K562 (cell line): ENCODE data around the gene ATP5PO. TPM values are rescaled to one million over a fixed set of nuclear protein-coding genes. Genes with fewer than 3 reads are reported as not detected.

ENCODE experiments used
- ATAC-seq: fragments of 200-7000 bp; cut with Tn5 transposase; 3 replicates; pipeline ENCODE4 v1.9.1; 2020; ENCODE audit warnings: moderate library complexity
- BruUV-seq: library from RNA; stranded (reverse); fragments of 400-500 nt; replicated peaks from 2 replicates; lab custom pipeline; 2021; lab: Mats Ljungman, UMichigan
- CTCF ChIA-PET: fragments of 300-600 bp; formaldehyde crosslinking; extraction: SDS; loops from one replicate; lab custom pipeline; 2021; ENCODE audit warnings: low intra/inter-chr PET ratio; lab: Yijun Ruan, JAX
- POLR2A ChIA-PET: fragments of 300-600, 350-650 bp; sonication (Branson Sonifier 250); formaldehyde crosslinking; extraction: SDS; loops from one replicate; lab custom pipeline; 2021; ENCODE audit warnings: antibody characterized with exemption, inconsistent platforms; lab: Yijun Ruan, JAX
- DNase-seq, 4 experiments: peaks; one replicate each; pipeline versions ENCODE4 v3.0.0 to v3.0.0-alpha.2; 2011 to 2018; ENCODE audit warnings: low spot score in 3 of 4, mixed read lengths in 3 of 4; ENCODE audit errors: extremely low read depth in 1 of 4
- FAIRE-seq: peaks from 2 replicates; lab custom pipeline; 2011; peaks lifted over from hg19 to GRCh38; lab: Jason Lieb, UNC
- H2AFZ ChIP-seq: 2 replicates; pipeline ENCODE4 v1.6.0; 2011; ENCODE audit warnings: low read depth, low read length, control low read depth, inconsistent platforms
- H3K27ac ChIP-seq: fragments of 200-600 bp; 3 replicates; pipeline ENCODE4 v1.8.0; 2011; ENCODE audit warnings: low read depth, mild to moderate bottlenecking, control low read depth, inconsistent platforms, low read length, moderate library complexity, mixed read lengths; ENCODE audit errors: extremely low read depth
- H3K27me3 ChIP-seq, 2 experiments: fragments of 300-600 bp in 1 of 2; 2 replicates in 1 of 2; 3 replicates in 1 of 2; pipeline versions ENCODE4 v1.6.0 to v1.8.0; 2011; ENCODE audit warnings: inconsistent platforms in 2 of 2, low read length in 2 of 2, mild to moderate bottlenecking in 1 of 2, mixed read lengths in 1 of 2, moderate library complexity in 1 of 2; ENCODE audit not compliant: control insufficient read depth in 2 of 2, insufficient read depth in 2 of 2
- H3K36me3 ChIP-seq: fragments of 300-600 bp; 3 replicates; pipeline ENCODE4 v1.8.0; 2011; ENCODE audit warnings: mild to moderate bottlenecking, low read length, inconsistent platforms; ENCODE audit not compliant: control insufficient read depth, insufficient read depth
- H3K4me1 ChIP-seq, 2 experiments: fragments of 200-600 bp in 1 of 2; replicated peaks in 1 of 2; 2 replicates in 1 of 2; 3 replicates in 1 of 2; pipeline versions ENCODE4 v1.5.1 to v1.8.0; 2011; ENCODE audit warnings: inconsistent platforms in 2 of 2, low read length in 2 of 2, mild to moderate bottlenecking in 1 of 2, mixed read lengths in 1 of 2, moderate library complexity in 1 of 2; ENCODE audit not compliant: control insufficient read depth in 2 of 2, insufficient read depth in 2 of 2
- H3K4me2 ChIP-seq: 2 replicates; pipeline ENCODE4 v1.6.1; 2011; ENCODE audit warnings: low read length, control low read depth, inconsistent platforms, mixed read lengths; ENCODE audit not compliant: insufficient read depth
- H3K4me3 ChIP-seq: fragments of 200-600 bp; sonication (generic), shearing (Covaris generic); 2 replicates; pipeline ENCODE4 v1.5.1; 2016; ENCODE audit warnings: control low read depth, inconsistent platforms
- H3K79me2 ChIP-seq: fragments of 200-600 bp; 3 replicates; pipeline ENCODE4 v1.8.0; 2011; ENCODE audit warnings: low read length, inconsistent platforms; ENCODE audit not compliant: control insufficient read depth, insufficient read depth
- H3K9ac ChIP-seq, 2 experiments: 2 replicates each; pipeline versions ENCODE4 v1.6.0 to v1.6.1; 2011; ENCODE audit warnings: low read depth in 2 of 2, low read length in 2 of 2, control low read depth in 1 of 2, inconsistent platforms in 1 of 2, mild to moderate bottlenecking in 1 of 2, mixed read lengths in 1 of 2; ENCODE audit not compliant: insufficient read depth in 1 of 2
- H3K9me1 ChIP-seq: one replicate; pipeline ENCODE4 v1.6.0; 2011; ENCODE audit warnings: inconsistent platforms, mild to moderate bottlenecking, low read length, moderate library complexity; ENCODE audit not compliant: control insufficient read depth, insufficient read depth
- H3K9me3 ChIP-seq: replicated peaks from 2 replicates; pipeline ENCODE4 v1.5.1; 2011; ENCODE audit warnings: low read depth, low read length, inconsistent platforms; ENCODE audit not compliant: control insufficient read depth, insufficient read depth
- H4K20me1 ChIP-seq: replicated peaks from 2 replicates; pipeline ENCODE4 v1.6.1; 2011; ENCODE audit warnings: low read length, inconsistent platforms, mixed read lengths; ENCODE audit not compliant: control insufficient read depth, insufficient read depth
- CAMTA2 ChIP-seq: fragments of 250-450 bp; sonication (Bioruptor Pico); conservative IDR thresholded peaks from 2 replicates; pipeline ENCODE4 v1.5.1; 2022
- CEBPB ChIP-seq: fragments of 450-650 bp; IDR thresholded peaks from 2 replicates; pipeline ENCODE4 v1.6.1; 2016; ENCODE audit warnings: missing genetic modification characterization, missing compliant biosample characterization
- CEBPG ChIP-seq, 3 experiments: fragments of 200-800 bp in 1 of 3; sonication (Bioruptor generic) in 1 of 3; sonication (generic) in 1 of 3; formaldehyde crosslinking in 1 of 3; IDR thresholded peaks in 2 of 3; conservative IDR thresholded peaks in 1 of 3; 2 replicates each; pipeline versions ENCODE4 v1.6.1 to v1.8.0; 2016 to 2022; ENCODE audit warnings: missing compliant biosample characterization in 2 of 3, missing genetic modification characterization in 2 of 3, mild to moderate bottlenecking in 1 of 3, missing genetic modification reagents in 1 of 3
- CREB1 ChIP-seq, 2 experiments: sonication (generic) in 1 of 2; formaldehyde crosslinking in 1 of 2; IDR thresholded peaks; 2 replicates each; pipeline versions ENCODE4 v1.6.1 to v1.8.0; 2012 to 2022; ENCODE audit warnings: inconsistent platforms in 1 of 2, mild to moderate bottlenecking in 1 of 2, missing genetic modification reagents in 1 of 2, moderate library complexity in 1 of 2
- ELF4 ChIP-seq: fragments of 450-650 bp; formaldehyde crosslinking; IDR thresholded peaks from 2 replicates; pipeline ENCODE4 v1.4.0; 2022; ENCODE audit warnings: missing genetic modification characterization
- EWSR1 ChIP-seq: fragments of 450-650 bp; IDR thresholded peaks from 2 replicates; pipeline ENCODE4 v1.6.1; 2018; ENCODE audit warnings: borderline replicate concordance, mild to moderate bottlenecking, low read depth, moderate library complexity; ENCODE audit not compliant: partially characterized antibody
- FOXA3 ChIP-seq, 2 experiments: fragments of 450-650 bp in 1 of 2; sonication (generic) in 1 of 2; formaldehyde crosslinking; IDR thresholded peaks in 1 of 2; conservative IDR thresholded peaks in 1 of 2; 2 replicates each; pipeline versions ENCODE4 v1.4.0 to v1.8.0; 2020 to 2022; ENCODE audit warnings: mild to moderate bottlenecking in 2 of 2, missing genetic modification reagents in 1 of 2
- GABPB1 ChIP-seq: sonication (generic); formaldehyde crosslinking; IDR thresholded peaks from 2 replicates; pipeline ENCODE4 v1.8.0; 2022; ENCODE audit warnings: mild to moderate bottlenecking, missing genetic modification reagents
- HIVEP1 ChIP-seq: fragments of 250-450 bp; sonication (Bioruptor Pico); IDR thresholded peaks from 2 replicates; pipeline ENCODE4 v1.4.0; 2020; ENCODE audit warnings: mild to moderate bottlenecking
- JUN ChIP-seq, 2 experiments: sonication (generic) in 1 of 2; formaldehyde crosslinking in 1 of 2; IDR thresholded peaks; 2 replicates each; pipeline versions ENCODE4 v1.6.1 to v1.8.0; 2012 to 2022; ENCODE audit warnings: borderline replicate concordance in 2 of 2, mild to moderate bottlenecking in 2 of 2, improper control_type of control experiment in 1 of 2, low read depth in 1 of 2, low read length in 1 of 2, missing genetic modification reagents in 1 of 2
- MAFK ChIP-seq: IDR thresholded peaks from 2 replicates; pipeline ENCODE4 v1.6.1; 2011; ENCODE audit warnings: low read length, improper control_type of control experiment
- U2AF1 ChIP-seq: fragments of 200-400 bp; formaldehyde crosslinking; optimal IDR thresholded peaks from 2 replicates; pipeline ENCODE3; 2017; ENCODE audit warnings: mild to moderate bottlenecking, low read depth, low read length, moderate library complexity
- ZNF124 ChIP-seq: sonication (generic); formaldehyde crosslinking; IDR thresholded peaks from 2 replicates; pipeline ENCODE4 v1.8.1; 2022; ENCODE audit warnings: missing genetic modification reagents
- WGBS: fragments of 100-300 bp; shearing (Covaris generic); methylation state at CpG from one replicate; pipeline ENCODE4 v1.1.6; 2016; ENCODE audit warnings: low coverage, mixed read lengths; ENCODE audit not compliant: insufficient coverage; ENCODE audit errors: missing lambda C conversion rate; 5-methylcytosine and 5-hydroxymethylcytosine counted together
- in situ Hi-C: fragments of 300-500 bp; cut with MboI; formaldehyde crosslinking; loops from 4 replicates; pipeline ENCODE4 v1.15.0; 2018; ENCODE audit warnings: inconsistent platforms, mixed read lengths
- intact Hi-C: fragments of 100-400 bp; cut with micrococcal nuclease; formaldehyde crosslinking; loops from 2 replicates; pipeline ENCODE4 v1.14.2; 2022
- polyA plus RNA-seq, 8 experiments: library from polyadenylated mRNA; depleted of rRNA in 4 of 8; stranded (reverse) in 5 of 8; unstranded in 3 of 8; fragments of >200 nt; fragmentation: Nextera tagmentation in 2 of 8; fragmentation: Illumina TruSeq in 1 of 8; extraction: Ambion mirVana in 2 of 8; extraction: Trizol in 1 of 8; gene quantifications; 2 replicates each; pipeline versions ENCODE4 v1.2.1 to v1.2.3, GENCODE V29; 2011 to 2014; ENCODE audit warnings: inconsistent platforms in 1 of 8, missing spikeins in 1 of 8
- total RNA-seq, 7 experiments: library from RNA; depleted of rRNA in 6 of 7; stranded (reverse); fragments of >200 nt in 6 of 7; fragmentation: Illumina TruSeq in 2 of 7; extraction: Trizol in 2 of 7; gene quantifications; 2 replicates each; pipeline versions ENCODE4 v1.2.1 to v1.2.3, GENCODE V29; 2011 to 2021; ENCODE audit warnings: low replicate concordance in 1 of 7
- TF ChIP-seq, protein P1 (sequence below), 2 experiments: fragments of 450-650 bp in 1 of 2; sonication (generic) in 1 of 2; formaldehyde crosslinking in 1 of 2; IDR thresholded peaks in 1 of 2; conservative IDR thresholded peaks in 1 of 2; 2 replicates each; pipeline versions ENCODE4 v1.6.1 to v1.8.1; 2016 to 2023; ENCODE audit warnings: mild to moderate bottlenecking in 2 of 2, moderate library complexity in 2 of 2, inconsistent platforms in 1 of 2, missing genetic modification reagents in 1 of 2
- TF ChIP-seq, protein P2 (sequence below): fragments of 250-450 bp; sonication (Bioruptor Pico); IDR thresholded peaks from 2 replicates; pipeline ENCODE4 v1.9.0; 2021; ENCODE audit warnings: mild to moderate bottlenecking
- TF ChIP-seq, protein P3 (sequence below): sonication (generic); formaldehyde crosslinking; IDR thresholded peaks from 2 replicates; pipeline ENCODE4 v1.8.0; 2022; ENCODE audit warnings: missing genetic modification reagents, mild to moderate bottlenecking, moderate library complexity, borderline replicate concordance
- TF ChIP-seq, protein P4 (sequence below): sonication (generic); formaldehyde crosslinking; IDR thresholded peaks from 2 replicates; pipeline ENCODE4 v1.8.1; 2023; ENCODE audit warnings: mild to moderate bottlenecking, missing genetic modification reagents

The ATP5PO gene
- total and polyA plus RNA-seq, 9 of the 15 experiments (the other 6 are each of a cell fraction or from before 2014, with no cell fraction given) = 367 to 2,722 (median 808) TPM

DNA sequence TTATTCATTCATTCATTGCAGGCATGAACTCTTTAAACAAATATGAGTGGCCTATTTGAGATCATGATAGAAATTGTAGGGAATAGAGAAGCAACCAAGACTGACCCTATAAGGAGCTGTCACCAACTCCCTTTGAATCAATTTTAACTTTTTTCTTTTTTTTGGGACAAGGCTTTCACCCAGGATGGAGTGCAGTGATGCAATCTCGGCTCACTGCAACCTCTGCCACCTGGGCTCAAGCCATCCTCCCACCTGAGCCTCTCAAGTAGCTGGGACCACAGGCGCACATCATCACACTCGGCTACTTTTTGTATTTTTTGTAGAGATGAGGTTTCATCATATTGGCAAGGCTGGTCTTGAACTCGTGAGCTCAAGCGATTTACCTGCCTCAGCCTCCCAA is 17.1 kb upstream of the ATP5PO start:
- peak overlapping the region; percentile 67; the same call in 1 of the 2 replicates for H3K4me3 ChIP-seq
- peak overlapping the region; percentile 93 for H3K4me2 ChIP-seq
- H3K36me3 ChIP-seq = no peaks in the 10 kb centered on the region
- no peak overlapping the region for H3K27ac ChIP-seq
- POLR2A ChIA-PET = interaction anchor here (0.6 to 1.7 kb wide), 7 partner anchors 9 to 420 kb away, joined by 3 to 6 read pairs (median 3); no protein-coding TSS in a partner anchor
- H3K9me1 ChIP-seq = no peaks in the 10 kb centered on the region
- FAIRE-seq = no peak
- intact Hi-C loops = loop anchor here (5.0 kb wide), 1 partner anchor 100 kb away; no protein-coding TSS in a partner anchor
- in situ Hi-C loops = no loop called here
- H3K79me2 ChIP-seq = peaks cover 19% of the 10 kb centered on the region
- 82% methylated on average over 5 of the region's 5 CpGs for WGBS
- H3K9me3 ChIP-seq = no peaks in the 10 kb centered on the region
- no peaks in the 10 kb centered on the region for H3K27me3 ChIP-seq
- H3K4me1 ChIP-seq = peaks cover 0 to 6% of the 10 kb centered on the region in 2 experiments; a peak in 1 of 5 replicates
- ATAC-seq = no peak
- DNase-seq = no peak
- H2AFZ ChIP-seq = peak overlapping the region; percentile 99
- CTCF ChIA-PET = no interaction called here
- H3K9ac ChIP-seq = 0 out of 4 replicates have a peak overlapping the region, but pooled peaks of 1 of the 2 experiments have one; percentile 92
- H4K20me1 ChIP-seq = no peaks in the 10 kb centered on the region
- BruUV-seq = no TSS peak
- TF ChIP-seq JUN (IDR thresholded peaks at IDR 0.05; ENCODE audit: borderline replicate concordance, low read depth, low read length) = no peak
- TF ChIP-seq JUN (CRISPR knock-in tag; IDR thresholded peaks at IDR 0.05; ENCODE audit: borderline replicate concordance) = no peak
- no peak for TF ChIP-seq GABPB1 (CRISPR knock-in tag)
- no peak for TF ChIP-seq MAFK
- TF ChIP-seq, protein P1, sequence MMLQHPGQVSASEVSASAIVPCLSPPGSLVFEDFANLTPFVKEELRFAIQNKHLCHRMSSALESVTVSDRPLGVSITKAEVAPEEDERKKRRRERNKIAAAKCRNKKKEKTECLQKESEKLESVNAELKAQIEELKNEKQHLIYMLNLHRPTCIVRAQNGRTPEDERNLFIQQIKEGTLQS (IDR thresholded peaks at IDR 0.05) = peak; percentile 77
- TF ChIP-seq, protein P1 (CRISPR knock-in tag; conservative IDR thresholded peaks at IDR 0.05) = no peak
- no peak for TF ChIP-seq ZNF124 (CRISPR knock-in tag)
- TF ChIP-seq ELF4 (CRISPR knock-in tag) = no peak
- TF ChIP-seq EWSR1 = no peak
- no peak for TF ChIP-seq U2AF1
- TF ChIP-seq CEBPG (CRISPR knock-in tag; IDR thresholded peaks at IDR 0.05) = peak; percentile 32; the same call in 1 of the 2 replicates
- peak; percentile 70 to 72 for TF ChIP-seq CEBPG (tag; conservative IDR thresholded peaks at IDR 0.05 in 1 of 2, IDR thresholded peaks at IDR 0.05 in 1 of 2)
- TF ChIP-seq CREB1 (IDR thresholded peaks at IDR 0.05) = no peak
- TF ChIP-seq CREB1 (CRISPR knock-in tag; IDR thresholded peaks at IDR 0.05) = no peak
- no peak for TF ChIP-seq HIVEP1 (CRISPR knock-in tag)
- no peak for TF ChIP-seq FOXA3 (CRISPR knock-in tag; conservative IDR thresholded peaks at IDR 0.05 in 1 of 2, IDR thresholded peaks at IDR 0.05 in 1 of 2)
- TF ChIP-seq, protein P2, sequence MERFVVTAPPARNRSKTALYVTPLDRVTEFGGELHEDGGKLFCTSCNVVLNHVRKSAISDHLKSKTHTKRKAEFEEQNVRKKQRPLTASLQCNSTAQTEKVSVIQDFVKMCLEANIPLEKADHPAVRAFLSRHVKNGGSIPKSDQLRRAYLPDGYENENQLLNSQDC (CRISPR knock-in tag) = no peak
- peak; percentile 78 for TF ChIP-seq CEBPB (tag)
- TF ChIP-seq, protein P3, sequence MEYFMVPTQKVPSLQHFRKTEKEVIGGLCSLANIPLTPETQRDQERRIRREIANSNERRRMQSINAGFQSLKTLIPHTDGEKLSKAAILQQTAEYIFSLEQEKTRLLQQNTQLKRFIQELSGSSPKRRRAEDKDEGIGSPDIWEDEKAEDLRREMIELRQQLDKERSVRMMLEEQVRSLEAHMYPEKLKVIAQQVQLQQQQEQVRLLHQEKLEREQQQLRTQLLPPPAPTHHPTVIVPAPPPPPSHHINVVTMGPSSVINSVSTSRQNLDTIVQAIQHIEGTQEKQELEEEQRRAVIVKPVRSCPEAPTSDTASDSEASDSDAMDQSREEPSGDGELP (CRISPR knock-in tag) = no peak
- TF ChIP-seq CAMTA2 = no peak
- TF ChIP-seq, protein P4, sequence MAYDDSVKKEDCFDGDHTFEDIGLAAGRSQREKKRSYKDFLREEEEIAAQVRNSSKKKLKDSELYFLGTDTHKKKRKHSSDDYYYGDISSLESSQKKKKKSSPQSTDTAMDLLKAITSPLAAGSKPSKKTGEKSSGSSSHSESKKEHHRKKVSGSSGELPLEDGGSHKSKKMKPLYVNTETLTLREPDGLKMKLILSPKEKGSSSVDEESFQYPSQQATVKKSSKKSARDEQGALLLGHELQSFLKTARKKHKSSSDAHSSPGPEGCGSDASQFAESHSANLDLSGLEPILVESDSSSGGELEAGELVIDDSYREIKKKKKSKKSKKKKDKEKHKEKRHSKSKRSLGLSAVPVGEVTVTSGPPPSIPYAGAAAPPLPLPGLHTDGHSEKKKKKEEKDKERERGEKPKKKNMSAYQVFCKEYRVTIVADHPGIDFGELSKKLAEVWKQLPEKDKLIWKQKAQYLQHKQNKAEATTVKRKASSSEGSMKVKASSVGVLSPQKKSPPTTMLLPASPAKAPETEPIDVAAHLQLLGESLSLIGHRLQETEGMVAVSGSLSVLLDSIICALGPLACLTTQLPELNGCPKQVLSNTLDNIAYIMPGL (CRISPR knock-in tag) = no peak
